HEK293 (cell line): ENCODE results near the gene IL13RA2.

Experiments
- CTCF ChIA-PET: fragments of 350-600 bp; formaldehyde crosslinking; extraction: SDS; loops from one replicate; lab custom pipeline; 2021; ENCODE audit warnings: antibody characterized with exemption; lab: Yijun Ruan, JAX
- POLR2A ChIA-PET: fragments of 300-600 bp; formaldehyde crosslinking; extraction: SDS; loops from one replicate; lab custom pipeline; 2020; ENCODE audit warnings: antibody characterized with exemption, inconsistent platforms; lab: Yijun Ruan, JAX
- H3K27ac ChIP-seq: fragments of 200-500 bp; sonication (Bioruptor generic); 2 replicates; pipeline ENCODE4 v1.5.1; 2014; ENCODE audit warnings: low read depth, low read length, control low read depth, inconsistent platforms; ENCODE audit errors: extremely low read depth
- H3K36me3 ChIP-seq, 2 experiments: fragments of 200-500 bp in 1 of 2; sonication (Bioruptor generic) in 1 of 2; 1 replicate in 1 of 2; 2 replicates in 1 of 2; pipeline ENCODE4 v1.5.1; 2014 to 2017; ENCODE audit warnings: inconsistent platforms in 2 of 2, low read length in 2 of 2; ENCODE audit not compliant: control insufficient read depth in 2 of 2, insufficient read depth in 1 of 2
- H3K4me1 ChIP-seq: fragments of 200-500 bp; sonication (Bioruptor generic); 2 replicates; pipeline ENCODE4 v1.5.1; 2014; ENCODE audit warnings: mild to moderate bottlenecking, low read length, inconsistent platforms; ENCODE audit not compliant: control insufficient read depth, insufficient read depth
- H3K4me3 ChIP-seq: 2 replicates; pipeline ENCODE4 v1.5.1; 2011; ENCODE audit warnings: low read depth, mild to moderate bottlenecking, control low read depth, low read length, moderate library complexity
- H3K9me3 ChIP-seq: fragments of 200-500 bp; sonication (Bioruptor generic); 2 replicates; pipeline ENCODE4 v1.5.1; 2014; ENCODE audit warnings: low read depth, low read length, inconsistent platforms; ENCODE audit not compliant: control insufficient read depth, insufficient read depth
- GLI4 ChIP-seq: fragments of 450-650 bp; formaldehyde crosslinking; IDR thresholded peaks from 2 replicates; pipeline ENCODE4 v1.5.1; 2016; ENCODE audit warnings: missing biosample characterization, missing genetic modification characterization
- OSR2 ChIP-seq: fragments of 450-650 bp; formaldehyde crosslinking; IDR thresholded peaks from 2 replicates; pipeline ENCODE4 v1.5.1; 2016; ENCODE audit warnings: missing biosample characterization, missing genetic modification characterization
- SCRT1 ChIP-seq: fragments of 450-650 bp; formaldehyde crosslinking; IDR thresholded peaks from 2 replicates; pipeline ENCODE4 v1.5.1; 2016; ENCODE audit warnings: missing biosample characterization, missing genetic modification characterization, borderline replicate concordance
- SP3 ChIP-seq: fragments of 450-650 bp; formaldehyde crosslinking; IDR thresholded peaks from 2 replicates; pipeline ENCODE4 v1.5.1; 2016; ENCODE audit warnings: missing biosample characterization, missing genetic modification characterization
- YY1 ChIP-seq: fragments of 450-650 bp; formaldehyde crosslinking; IDR thresholded peaks from 2 replicates; pipeline ENCODE4 v1.5.1; 2018; ENCODE audit warnings: missing biosample characterization, missing genetic modification characterization
- ZNF140 ChIP-seq: fragments of 450-650 bp; formaldehyde crosslinking; IDR thresholded peaks from 2 replicates; pipeline ENCODE4 v1.5.1; 2016; ENCODE audit warnings: missing biosample characterization, missing genetic modification characterization
- ZNF169 ChIP-seq: fragments of 450-650 bp; formaldehyde crosslinking; IDR thresholded peaks from 2 replicates; pipeline ENCODE4 v1.5.1; 2016; ENCODE audit warnings: missing biosample characterization, missing genetic modification characterization
- ZNF214 ChIP-seq: fragments of 450-650 bp; formaldehyde crosslinking; IDR thresholded peaks from 2 replicates; pipeline ENCODE4 v1.5.1; 2017; ENCODE audit warnings: missing biosample characterization, mild to moderate bottlenecking, missing genetic modification characterization, borderline replicate concordance
- ZNF26 ChIP-seq: fragments of 450-650 bp; formaldehyde crosslinking; IDR thresholded peaks from 2 replicates; pipeline ENCODE4 v1.5.1; 2016; ENCODE audit warnings: missing biosample characterization, missing genetic modification characterization
- ZNF302 ChIP-seq: fragments of 450-650 bp; formaldehyde crosslinking; IDR thresholded peaks from 2 replicates; pipeline ENCODE4 v1.5.1; 2016; ENCODE audit warnings: missing biosample characterization, missing genetic modification characterization, low read depth
- ZNF324 ChIP-seq: fragments of 450-650 bp; formaldehyde crosslinking; IDR thresholded peaks from 2 replicates; pipeline ENCODE4 v1.5.1; 2016; ENCODE audit warnings: missing biosample characterization, missing genetic modification characterization
- ZNF37A ChIP-seq: fragments of 450-650 bp; IDR thresholded peaks from 2 replicates; pipeline ENCODE4 v1.5.1; 2018; ENCODE audit warnings: missing biosample characterization, missing genetic modification characterization
- ZNF394 ChIP-seq: fragments of 450-650 bp; formaldehyde crosslinking; IDR thresholded peaks from 2 replicates; pipeline ENCODE4 v1.5.1; 2016; ENCODE audit warnings: missing biosample characterization, missing genetic modification characterization, mild to moderate bottlenecking, moderate library complexity, borderline replicate concordance
- ZNF404 ChIP-seq: fragments of 450-650 bp; formaldehyde crosslinking; IDR thresholded peaks from 2 replicates; pipeline ENCODE4 v1.5.1; 2017; ENCODE audit warnings: missing biosample characterization, missing genetic modification characterization
- ZNF416 ChIP-seq: fragments of 450-650 bp; formaldehyde crosslinking; IDR thresholded peaks from 2 replicates; pipeline ENCODE4 v1.5.1; 2016; ENCODE audit warnings: missing biosample characterization, missing genetic modification characterization
- ZNF48 ChIP-seq: fragments of 450-650 bp; formaldehyde crosslinking; IDR thresholded peaks from 2 replicates; pipeline ENCODE4 v1.5.1; 2016; ENCODE audit warnings: missing biosample characterization, missing genetic modification characterization
- ZNF510 ChIP-seq: fragments of 450-650 bp; formaldehyde crosslinking; IDR thresholded peaks from 2 replicates; pipeline ENCODE4 v1.5.1; 2018; ENCODE audit warnings: mild to moderate bottlenecking, missing genetic modification characterization, missing biosample characterization; ENCODE audit not compliant: insufficient replicate concordance
- ZNF521 ChIP-seq: fragments of 450-650 bp; formaldehyde crosslinking; IDR thresholded peaks from 2 replicates; pipeline ENCODE4 v1.5.1; 2017; ENCODE audit warnings: missing biosample characterization, mild to moderate bottlenecking, missing genetic modification characterization
- ZNF548 ChIP-seq: fragments of 450-650 bp; formaldehyde crosslinking; IDR thresholded peaks from 2 replicates; pipeline ENCODE4 v1.5.1; 2016; ENCODE audit warnings: missing biosample characterization, missing genetic modification characterization
- ZNF76 ChIP-seq: fragments of 450-650 bp; formaldehyde crosslinking; IDR thresholded peaks from 2 replicates; pipeline ENCODE4; 2016; ENCODE audit warnings: low read depth, missing biosample characterization, missing genetic modification characterization, borderline replicate concordance

The IL13RA2 gene

GRCh38 chrX:115018944-115019343 lies 1.5 kb upstream of the IL13RA2 start:
- Histone ChIP-seq H3K4me3 (no peak overlapping the region), H3K27ac (no peak overlapping the region), H3K36me3 (no peaks in the 10 kb centered on the region), H3K4me1 (no peaks in the 10 kb centered on the region), H3K9me3 (no peaks in the 10 kb centered on the region)
- CTCF ChIA-PET = interaction anchor here (1.2 to 2.3 kb wide), 10 partner anchors 9 to 127 kb away, joined by 3 to 12 read pairs (median 4); no protein-coding TSS in a partner anchor
- no peak for TF ChIP-seq OSR2 (tag by site-specific recombination)
- no peak for TF ChIP-seq ZNF169 (tag by site-specific recombination)
- TF ChIP-seq ZNF394 (tag by site-specific recombination) = no peak
- TF ChIP-seq ZNF548 = no peak
- TF ChIP-seq YY1 (tag by site-specific recombination) = no peak
- no peak for TF ChIP-seq SCRT1 (tag by site-specific recombination)
- TF ChIP-seq ZNF416 (tag by site-specific recombination) = no peak
- TF ChIP-seq ZNF48 (tag by site-specific recombination) = no peak
- TF ChIP-seq SP3 (tag by site-specific recombination) = no peak
- no peak for TF ChIP-seq ZNF140 (tag by site-specific recombination)
- no peak for TF ChIP-seq ZNF37A (tag by site-specific recombination)
- POLR2A ChIA-PET = no interaction called here

GRCh38 chrX:115018040-115018647 lies 728 bp upstream of the IL13RA2 start:
- TF ChIP-seq ZNF48 (tag by site-specific recombination) = no peak
- TF ChIP-seq ZNF26 (tag by site-specific recombination) = no peak
- no peak for TF ChIP-seq ZNF302 (tag by site-specific recombination)
- no peak for TF ChIP-seq ZNF324 (tag by site-specific recombination)
- TF ChIP-seq ZNF404 (tag by site-specific recombination) = no peak
- no peak for TF ChIP-seq GLI4 (tag by site-specific recombination)
- TF ChIP-seq ZNF521 = no peak
- no peak for TF ChIP-seq ZNF76 (tag by site-specific recombination)
- Histone ChIP-seq H3K4me1 (no peaks in the 10 kb centered on the region), H3K27ac (no peak overlapping the region), H3K36me3 (no peaks in the 10 kb centered on the region), H3K4me3 (no peak overlapping the region), H3K9me3 (no peaks in the 10 kb centered on the region)
- CTCF ChIA-PET = interaction anchor here (0.6 to 2.3 kb wide), 16 partner anchors 9 to 1269 kb away, joined by 3 to 12 read pairs (median 4); no protein-coding TSS in a partner anchor
- POLR2A ChIA-PET = no interaction called here

GRCh38 chrX:115013705-115014104 lies 3.7 kb downstream of the IL13RA2 start:
- TF ChIP-seq ZNF214 (tag by site-specific recombination) = no peak
- no peak overlapping the region for H3K27ac ChIP-seq
- H3K4me1 ChIP-seq = no peaks in the 10 kb centered on the region
- no peak overlapping the region for H3K4me3 ChIP-seq
- no peaks in the 10 kb centered on the region for H3K36me3 ChIP-seq
- POLR2A ChIA-PET = no interaction called here
- H3K9me3 ChIP-seq = no peaks in the 10 kb centered on the region
- CTCF ChIA-PET = no interaction called here

GRCh38 chrX:115011428-115011827 lies 6.0 kb downstream of the IL13RA2 start:
- TF ChIP-seq ZNF510 (tag by site-specific recombination) = no peak
- TF ChIP-seq, all 188 proteins: peak for 0
- no peak overlapping the region for H3K4me3 ChIP-seq
- no peaks in the 10 kb centered on the region for H3K9me3 ChIP-seq
- CTCF ChIA-PET = no interaction called here
- H3K27ac ChIP-seq = no peak overlapping the region
- H3K4me1 ChIP-seq = no peaks in the 10 kb centered on the region
- H3K36me3 ChIP-seq = no peaks in the 10 kb centered on the region
- POLR2A ChIA-PET = no interaction called here
